ENCODE data around the gene EREG. TPM values are rescaled to one million over a fixed set of nuclear protein-coding genes. Genes with fewer than 3 reads are reported as not detected.

The EREG gene
- total and polyA plus RNA-seq, 10 of the 15 experiments (the other 5 are each of a cell fraction or from before 2014, with no cell fraction given): not detected

DNA sequence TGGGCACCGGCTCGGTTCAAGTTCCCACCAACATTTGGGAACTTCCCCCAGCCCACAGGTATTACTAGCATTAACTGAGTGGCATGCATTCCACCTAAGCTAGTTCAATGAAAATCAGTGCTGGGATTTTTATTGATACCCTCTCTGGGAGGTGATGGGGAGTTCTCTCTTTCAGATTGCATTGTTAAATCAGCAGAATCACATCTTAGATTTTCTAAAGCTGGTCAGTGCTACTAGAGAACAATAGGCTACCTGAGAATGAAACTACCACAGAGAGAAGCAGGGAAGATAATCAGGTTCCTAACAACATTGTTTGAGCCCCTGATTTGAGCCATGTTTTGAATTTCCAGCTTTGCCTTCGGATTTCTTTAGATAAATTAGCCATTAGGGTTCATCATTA lies 40.7 kb upstream of the EREG start (continued):
- TF ChIP-seq, protein P1, sequence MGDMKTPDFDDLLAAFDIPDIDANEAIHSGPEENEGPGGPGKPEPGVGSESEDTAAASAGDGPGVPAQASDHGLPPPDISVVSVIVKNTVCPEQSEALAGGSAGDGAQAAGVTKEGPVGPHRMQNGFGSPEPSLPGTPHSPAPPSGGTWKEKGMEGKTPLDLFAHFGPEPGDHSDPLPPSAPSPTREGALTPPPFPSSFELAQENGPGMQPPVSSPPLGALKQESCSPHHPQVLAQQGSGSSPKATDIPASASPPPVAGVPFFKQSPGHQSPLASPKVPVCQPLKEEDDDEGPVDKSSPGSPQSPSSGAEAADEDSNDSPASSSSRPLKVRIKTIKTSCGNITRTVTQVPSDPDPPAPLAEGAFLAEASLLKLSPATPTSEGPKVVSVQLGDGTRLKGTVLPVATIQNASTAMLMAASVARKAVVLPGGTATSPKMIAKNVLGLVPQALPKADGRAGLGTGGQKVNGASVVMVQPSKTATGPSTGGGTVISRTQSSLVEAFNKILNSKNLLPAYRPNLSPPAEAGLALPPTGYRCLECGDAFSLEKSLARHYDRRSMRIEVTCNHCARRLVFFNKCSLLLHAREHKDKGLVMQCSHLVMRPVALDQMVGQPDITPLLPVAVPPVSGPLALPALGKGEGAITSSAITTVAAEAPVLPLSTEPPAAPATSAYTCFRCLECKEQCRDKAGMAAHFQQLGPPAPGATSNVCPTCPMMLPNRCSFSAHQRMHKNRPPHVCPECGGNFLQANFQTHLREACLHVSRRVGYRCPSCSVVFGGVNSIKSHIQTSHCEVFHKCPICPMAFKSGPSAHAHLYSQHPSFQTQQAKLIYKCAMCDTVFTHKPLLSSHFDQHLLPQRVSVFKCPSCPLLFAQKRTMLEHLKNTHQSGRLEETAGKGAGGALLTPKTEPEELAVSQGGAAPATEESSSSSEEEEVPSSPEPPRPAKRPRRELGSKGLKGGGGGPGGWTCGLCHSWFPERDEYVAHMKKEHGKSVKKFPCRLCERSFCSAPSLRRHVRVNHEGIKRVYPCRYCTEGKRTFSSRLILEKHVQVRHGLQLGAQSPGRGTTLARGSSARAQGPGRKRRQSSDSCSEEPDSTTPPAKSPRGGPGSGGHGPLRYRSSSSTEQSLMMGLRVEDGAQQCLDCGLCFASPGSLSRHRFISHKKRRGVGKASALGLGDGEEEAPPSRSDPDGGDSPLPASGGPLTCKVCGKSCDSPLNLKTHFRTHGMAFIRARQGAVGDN (IDR thresholded peaks at IDR 0.05): no peak
- no peak for TF ChIP-seq BCL11A (IDR thresholded peaks at IDR 0.05; ENCODE audit: low read depth, low read length)
- TF ChIP-seq PML (IDR thresholded peaks at IDR 0.05; ENCODE audit: low read length): no peak
- TF ChIP-seq USF2 (IDR thresholded peaks at IDR 0.05; ENCODE audit: borderline replicate concordance, low read depth, low read length): no peak

GRCh38 chr4:74325886-74326285 lies 39.1 kb upstream of the EREG start:
- BruUV-seq (replicated peaks): no TSS peak
- CTCF ChIA-PET: no interaction called here
- POLR2A ChIA-PET: no interaction called here
- Histone ChIP-seq H2AFZ (ENCODE audit: control insufficient read depth, low read depth, low read length) (no peak overlapping the region), H3K4me2 (ENCODE audit: control insufficient read depth, insufficient read depth) (no peak overlapping the region), H3K9me3 (replicated peaks; ENCODE audit: control insufficient read depth, insufficient read depth, low read length) (no peaks in the 10 kb centered on the region), H3K27me3 (replicated peaks in 1 of 2; ENCODE audit: control insufficient read depth in 2 of 2, insufficient read depth in 2 of 2, low read length in 1 of 2) (peaks cover 0 to 3% of the 10 kb centered on the region in 2 experiments; a peak in 1 of 4 replicates), H3K4me3 (no peak overlapping the region), H3K27ac (ENCODE audit: control insufficient read depth, insufficient read depth) (no peak overlapping the region), H3K4me1 (ENCODE audit: control insufficient read depth, insufficient read depth, low read length) (no peaks in the 10 kb centered on the region), H3K36me3 (ENCODE audit: control insufficient read depth in 2 of 2, insufficient read depth in 2 of 2, low read length in 1 of 2) (no peaks in the 10 kb centered on the region), H3K9ac (ENCODE audit: control insufficient read depth, insufficient read depth, low read length) (no peak overlapping the region), H3K79me2 (ENCODE audit: control insufficient read depth, insufficient read depth, low read length) (no peaks in the 10 kb centered on the region), H4K20me1 (ENCODE audit: control insufficient read depth, insufficient read depth) (no peaks in the 10 kb centered on the region)
- FAIRE-seq (no peak), ATAC-seq (no peak), DNase-seq (ENCODE audit: low read depth, low spot score) (no peak)
- RAD21 ChIA-PET (ENCODE audit: unreplicated experiment): no interaction called here
- 11% methylated on average over 2 of the region's 2 CpGs for WGBS (ENCODE audit: insufficient coverage, insufficient replicate concordance, low lambda C conversion rate, missing lambda C conversion rate)
- intact Hi-C loops (cut with micrococcal nuclease; ENCODE audit: unreplicated experiment) (no loop called here), in situ Hi-C loops (cut with MboI) (no loop called here)
- TF ChIP-seq POLR2AphosphoS2 (IDR thresholded peaks at IDR 0.05; ENCODE audit: low read depth, low read length): no peak
- TF ChIP-seq RBBP5 (conservative IDR thresholded peaks at IDR 0.05): no peak
- no peak for TF ChIP-seq MXI1 (IDR thresholded peaks at IDR 0.05; ENCODE audit: low read depth, low read length)
- no peak for TF ChIP-seq RFX5 (IDR thresholded peaks at IDR 0.05; ENCODE audit: low read depth, low read length)
- TF ChIP-seq SMC3 (IDR thresholded peaks at IDR 0.05; ENCODE audit: borderline replicate concordance, low read length): no peak
- no peak for TF ChIP-seq BACH1 (IDR thresholded peaks at IDR 0.05; ENCODE audit: borderline replicate concordance)
- no peak for TF ChIP-seq GABPA (IDR thresholded peaks at IDR 0.05; ENCODE audit: low read depth)
- TF ChIP-seq NR2C1 (IDR thresholded peaks at IDR 0.05): no peak
- no peak for TF ChIP-seq HDAC2 (IDR thresholded peaks at IDR 0.05)
- no peak for TF ChIP-seq ZZZ3 (IDR thresholded peaks at IDR 0.05; ENCODE audit: control insufficient read depth, insufficient read length, low read depth)
- no peak for TF ChIP-seq RELA (IDR thresholded peaks at IDR 0.05; ENCODE audit: borderline replicate concordance, partially characterized antibody)
- TF ChIP-seq ATF3 (IDR thresholded peaks at IDR 0.05; ENCODE audit: borderline replicate concordance, extremely low read depth, low read depth, low read length): no peak
- TF ChIP-seq TAF1 (IDR thresholded peaks at IDR 0.05; ENCODE audit: borderline replicate concordance, low read depth, low read length): no peak
- no peak for TF ChIP-seq TCF7 (IDR thresholded peaks at IDR 0.05; ENCODE audit: borderline replicate concordance)
- SMC1A ChIA-PET (ENCODE audit: uncharacterized antibody, unreplicated experiment): no interaction called here

Data from GM12878 (cell line).